ENCODE measurements around the gene RAB36.

DNA sequence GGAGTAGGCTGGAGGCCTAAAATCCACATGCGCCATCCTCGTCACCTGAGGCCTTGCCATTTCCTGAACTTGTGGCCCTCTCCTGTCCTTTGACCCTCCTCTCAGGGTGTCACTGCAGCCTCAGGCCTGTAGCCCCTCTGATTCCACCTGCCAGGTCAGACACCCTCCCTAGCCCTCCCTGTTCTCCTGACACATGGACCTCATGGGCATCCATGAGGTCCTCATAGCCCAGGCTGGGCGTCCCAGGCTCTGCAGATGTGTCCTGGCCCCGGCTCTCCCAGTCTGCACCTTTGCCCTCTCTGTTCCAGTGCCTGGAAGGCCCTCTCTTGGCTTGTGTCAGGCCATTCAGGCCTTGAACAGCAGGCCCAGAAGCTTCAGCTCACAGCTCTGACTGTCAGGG lies 15.8 kb downstream of the RAB36 start:
- TF ChIP-seq, protein P1, sequence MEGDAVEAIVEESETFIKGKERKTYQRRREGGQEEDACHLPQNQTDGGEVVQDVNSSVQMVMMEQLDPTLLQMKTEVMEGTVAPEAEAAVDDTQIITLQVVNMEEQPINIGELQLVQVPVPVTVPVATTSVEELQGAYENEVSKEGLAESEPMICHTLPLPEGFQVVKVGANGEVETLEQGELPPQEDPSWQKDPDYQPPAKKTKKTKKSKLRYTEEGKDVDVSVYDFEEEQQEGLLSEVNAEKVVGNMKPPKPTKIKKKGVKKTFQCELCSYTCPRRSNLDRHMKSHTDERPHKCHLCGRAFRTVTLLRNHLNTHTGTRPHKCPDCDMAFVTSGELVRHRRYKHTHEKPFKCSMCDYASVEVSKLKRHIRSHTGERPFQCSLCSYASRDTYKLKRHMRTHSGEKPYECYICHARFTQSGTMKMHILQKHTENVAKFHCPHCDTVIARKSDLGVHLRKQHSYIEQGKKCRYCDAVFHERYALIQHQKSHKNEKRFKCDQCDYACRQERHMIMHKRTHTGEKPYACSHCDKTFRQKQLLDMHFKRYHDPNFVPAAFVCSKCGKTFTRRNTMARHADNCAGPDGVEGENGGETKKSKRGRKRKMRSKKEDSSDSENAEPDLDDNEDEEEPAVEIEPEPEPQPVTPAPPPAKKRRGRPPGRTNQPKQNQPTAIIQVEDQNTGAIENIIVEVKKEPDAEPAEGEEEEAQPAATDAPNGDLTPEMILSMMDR (IDR thresholded peaks at IDR 0.05 in 4 of 5, conservative IDR thresholded peaks at IDR 0.05 in 1 of 5), result no peak
- no peak for TF ChIP-seq POLR2A (IDR thresholded peaks at IDR 0.05)

Data from gastrocnemius medialis (tissue), 4 donors.